Tibial nerve (tissue), 4 donors: ENCODE results near the gene LRRC3. TPM values are rescaled to one million over a fixed set of nuclear protein-coding genes. Genes with fewer than 3 reads are reported as not detected.
A peak's percentile ranks its signal among the peaks of the same experiment; 100 is the strongest.

Source experiments
- DNase-seq, 2 donors: peaks; one replicate each; pipeline ENCODE4 v3.0.0-alpha.2; 2019; ENCODE audit warnings: low spot score in 2 of 2
- H3K27ac ChIP-seq, 4 donors: fragments of 200-600 bp; sonication (generic) in 3 of 4; one replicate each; pipeline ENCODE4 v1.5.1; 2017 to 2019; ENCODE audit warnings: mild to moderate bottlenecking in 1 of 4
- H3K27me3 ChIP-seq, 2 donors: fragments of 200-600 bp; sonication (generic) in 1 of 2; one replicate each; pipeline versions ENCODE4 v1.5.1 to v1.6.0; 2017 to 2019
- H3K36me3 ChIP-seq, 3 donors: fragments of 200-600 bp; sonication (generic); one replicate each; pipeline ENCODE4 v1.5.1; 2018 to 2019
- H3K4me1 ChIP-seq, 4 donors: fragments of 200-600 bp; sonication (generic) in 3 of 4; one replicate each; pipeline ENCODE4 v1.5.1; 2017 to 2019
- H3K4me3 ChIP-seq, 4 donors: fragments of 200-600 bp; sonication (generic) in 3 of 4; one replicate each; pipeline ENCODE4 v1.5.1; 2017 to 2019; ENCODE audit warnings: mild to moderate bottlenecking in 1 of 4, moderate library complexity in 1 of 4
- H3K9me3 ChIP-seq, 4 donors: fragments of 200-600 bp; sonication (generic) in 3 of 4; one replicate each; pipeline ENCODE4 v1.5.1; 2017 to 2019
- CTCF ChIP-seq, 5 experiments: fragments of 200-600 bp in 3 of 5; fragments of 450-650 bp in 2 of 5; sonication (generic) in 3 of 5; IDR thresholded peaks; one replicate each; pipeline ENCODE4 v1.5.1; 2016 to 2019; ENCODE audit warnings: antibody characterized with exemption in 5 of 5, mild to moderate bottlenecking in 3 of 5, moderate library complexity in 2 of 5
- EP300 ChIP-seq, 2 donors: sonication (generic); formaldehyde crosslinking; IDR thresholded peaks; one replicate each; pipeline ENCODE4 v1.6.1; 2017; ENCODE audit warnings: antibody characterized with exemption in 2 of 2, mild to moderate bottlenecking in 1 of 2
- POLR2A ChIP-seq, 2 donors: fragments of 450-650 bp; IDR thresholded peaks; one replicate each; pipeline ENCODE4 v1.6.1; 2017; ENCODE audit warnings: antibody characterized with exemption in 2 of 2, mild to moderate bottlenecking in 2 of 2, moderate library complexity in 2 of 2
- WGBS, 2 donors: methylation state at CpG; one replicate each; pipeline ENCODE4 v1.1.5; 2018; 5-methylcytosine and 5-hydroxymethylcytosine counted together
- small RNA-seq: library from RNA; depleted of rRNA; stranded (forward); fragments of <200 nt; gene quantifications from one replicate; pipeline ENCODE3, GENCODE V24; 2016
- total RNA-seq, 4 donors: library from RNA; depleted of rRNA; stranded (reverse); fragments of >200 nt; gene quantifications; one replicate each; pipeline ENCODE4 v1.1.0, GENCODE V29; 2016

Gene LRRC3
- total RNA-seq, 4 donors from 2014 or later = 2.0 to 8.0 (median 3.8) TPM

DNA sequence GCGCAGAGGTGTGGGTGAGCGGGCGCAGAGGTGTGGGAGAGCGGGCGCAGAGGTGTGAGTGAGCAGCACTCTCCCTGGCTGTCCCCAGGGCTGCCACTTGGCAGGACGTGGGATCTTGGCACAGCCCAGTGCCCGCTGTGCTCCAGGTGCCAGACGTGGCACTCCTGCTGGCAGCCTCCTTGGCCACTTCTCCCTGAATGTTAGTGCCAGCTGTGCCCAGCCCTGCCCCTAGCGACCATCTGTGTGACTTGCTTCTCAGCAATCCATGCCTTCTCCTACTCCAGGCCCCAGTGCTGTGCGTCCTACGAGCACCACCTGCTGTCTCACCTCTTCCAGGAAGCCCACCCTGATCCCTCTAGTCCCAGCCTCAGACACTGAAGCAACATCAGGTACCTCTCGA lies 54.2 kb downstream of the LRRC3 start:
- no peaks in the 10 kb centered on the region for H3K36me3 ChIP-seq
- H3K4me3 ChIP-seq = no peak overlapping the region
- no peak for DNase-seq
- TF ChIP-seq POLR2A (IDR thresholded peaks at IDR 0.05) (no peak), EP300 (IDR thresholded peaks at IDR 0.05) (no peak), CTCF (IDR thresholded peaks at IDR 0.05) (no peak)
- WGBS, 2 donors = 87 to 91% methylated on average over 12 of the region's 12 CpGs
- no peaks in the 10 kb centered on the region for H3K9me3 ChIP-seq
- peaks cover 0 to 9% (median 3%) of the 10 kb centered on the region in 4 donors for H3K4me1 ChIP-seq
- peaks cover 0 to 43% of the 10 kb centered on the region in 2 donors for H3K27me3 ChIP-seq
- no peak overlapping the region for H3K27ac ChIP-seq

DNA sequence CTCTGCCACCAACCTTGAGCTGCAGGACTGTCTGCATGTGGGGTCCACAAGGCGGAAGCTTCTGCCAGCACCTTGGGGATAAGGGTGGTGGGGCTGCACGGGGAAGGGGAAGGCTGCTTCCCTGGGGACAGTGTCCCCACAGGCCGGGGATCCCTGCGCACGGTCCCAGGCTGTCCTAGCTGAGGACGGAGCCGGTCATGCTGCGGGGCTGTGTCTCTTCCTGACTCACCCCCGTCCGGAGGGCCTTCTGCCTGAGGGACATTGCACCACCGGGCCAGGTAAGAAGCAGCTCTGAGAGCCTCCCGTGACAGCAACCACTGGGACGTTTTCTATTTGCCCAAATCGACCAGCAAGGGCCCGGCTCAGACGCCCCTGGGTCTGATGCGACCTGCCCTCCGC lies 54.8 kb downstream of the LRRC3 start:
- no peak overlapping the region for H3K4me3 ChIP-seq
- WGBS, 2 donors = 55 to 61% methylated on average over 16 to 17 of the region's 18 CpGs
- H3K9me3 ChIP-seq = no peaks in the 10 kb centered on the region
- no peaks in the 10 kb centered on the region for H3K36me3 ChIP-seq
- peaks cover 0 to 43% of the 10 kb centered on the region in 2 donors for H3K27me3 ChIP-seq
- TF ChIP-seq POLR2A (IDR thresholded peaks at IDR 0.05) = no peak
- no peak for TF ChIP-seq CTCF (IDR thresholded peaks at IDR 0.05)
- no peak for TF ChIP-seq EP300 (IDR thresholded peaks at IDR 0.05)
- peaks cover 0 to 9% (median 3%) of the 10 kb centered on the region in 4 donors for H3K4me1 ChIP-seq
- H3K27ac ChIP-seq = no peak overlapping the region
- no peak for DNase-seq

GRCh38 chr21:44510508-44511218 lies 55.4 kb downstream of the LRRC3 start:
- Histone ChIP-seq H3K9me3 (no peaks in the 10 kb centered on the region), H3K27me3 (peaks cover 0 to 43% of the 10 kb centered on the region in 2 donors), H3K4me1 (peaks cover 0 to 9% (median 3%) of the 10 kb centered on the region in 4 donors), H3K27ac (no peak overlapping the region), H3K36me3 (no peaks in the 10 kb centered on the region), H3K4me3 (no peak overlapping the region)
- TF ChIP-seq CTCF (IDR thresholded peaks at IDR 0.05) = peak; percentile 39 to 74 (median 71)
- no peak for TF ChIP-seq POLR2A (IDR thresholded peaks at IDR 0.05)
- DNase-seq = peak in 1 of 2 donors; percentile 21
- 11 to 32% methylated on average over 3 to 30 of the region's 36 CpGs for whole genome bisulfite sequencing, 2 donors

DNA sequence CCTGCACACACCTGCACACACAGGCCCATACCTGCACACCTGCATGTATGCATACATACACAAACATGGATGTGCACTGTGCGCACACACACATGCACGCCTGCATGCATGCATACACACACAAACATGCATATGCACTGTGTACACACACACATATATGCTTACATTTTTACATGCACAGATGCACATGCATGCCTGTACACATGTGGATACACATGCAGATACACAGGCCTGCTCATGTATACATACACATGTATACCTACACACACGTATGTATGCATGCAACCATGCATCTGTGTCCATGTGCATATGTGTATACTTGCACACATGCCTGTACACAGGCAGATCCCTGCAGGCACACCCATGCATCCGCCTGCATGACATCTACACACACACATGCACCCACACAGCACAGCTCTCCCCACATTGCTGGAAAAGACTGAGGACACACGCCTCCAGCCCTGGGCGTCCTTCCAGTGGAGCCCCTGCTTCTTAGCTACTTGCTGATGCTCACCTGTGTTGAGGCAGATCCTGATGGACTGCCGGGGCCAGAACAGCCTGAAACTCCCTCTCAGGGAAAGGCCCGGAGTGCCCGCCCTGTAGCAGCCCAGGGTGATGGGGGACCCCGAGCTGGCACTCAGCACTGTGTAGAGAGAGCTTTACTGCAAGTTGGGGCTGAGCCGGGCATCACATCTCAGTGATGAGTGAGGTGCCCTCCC lies 56.1 kb downstream of the LRRC3 start:
- H3K27ac ChIP-seq = no peak overlapping the region
- H3K9me3 ChIP-seq = no peaks in the 10 kb centered on the region
- peaks cover 0 to 9% (median 3%) of the 10 kb centered on the region in 4 donors for H3K4me1 ChIP-seq
- peaks cover 0 to 38% of the 10 kb centered on the region in 2 donors for H3K27me3 ChIP-seq
- no peak for TF ChIP-seq EP300 (IDR thresholded peaks at IDR 0.05)
- no peak for TF ChIP-seq POLR2A (IDR thresholded peaks at IDR 0.05)
- TF ChIP-seq CTCF (IDR thresholded peaks at IDR 0.05) = no peak
- H3K4me3 ChIP-seq = no peak overlapping the region
- H3K36me3 ChIP-seq = no peaks in the 10 kb centered on the region
- 83 to 91% methylated on average over 10 of the region's 11 CpGs for WGBS, 2 donors
- no peak for DNase-seq

Small RNA genes lying within 50 kb of the gene (small RNA-seq; reads per million reads assigned to genes)
- gene RF00285 = not detected

Other genes with a start within 250 kb of the LRRC3 start
- gene ICOSLG, start 214.6 kb upstream of the LRRC3 start, total RNA-seq = 1 to 10 TPM; 2.6 to 5.2 (median 3.1) TPM
- gene DNMT3L, start 193.6 kb upstream of the LRRC3 start, total RNA-seq = not detected
- under 1 TPM in 1 of 4 donors, not detected in 3; 0.30 TPM for gene AIRE, start 169.6 kb upstream of the LRRC3 start, total RNA-seq
- 100 to 1,000 TPM in 3 of 4 donors, 10 to 100 TPM in 1; 94.6 to 155 (median 141) TPM for gene PFKL, start 155.5 kb upstream of the LRRC3 start, total RNA-seq
- 10 to 100 TPM; 38.0 to 69.8 (median 61.2) TPM for gene CFAP410, start 116.1 kb upstream of the LRRC3 start, total RNA-seq
- 10 to 100 TPM in 1 of 4 donors, 1 to 10 TPM in 3; 4.9 to 10.3 (median 7.8) TPM for gene TRPM2, start 101.9 kb upstream of the LRRC3 start, total RNA-seq
- not detected for gene KRTAP10-1, start 84.7 kb downstream of the LRRC3 start, total RNA-seq
- not detected for gene KRTAP10-2, start 96.0 kb downstream of the LRRC3 start, total RNA-seq
- gene KRTAP10-3, start 103.3 kb downstream of the LRRC3 start, total RNA-seq = not detected
- not detected for gene KRTAP10-4, start 118.2 kb downstream of the LRRC3 start, total RNA-seq
- not detected for gene KRTAP10-5, start 125.1 kb downstream of the LRRC3 start, total RNA-seq
- not detected for gene KRTAP10-6, start 137.0 kb downstream of the LRRC3 start, total RNA-seq
- not detected for gene KRTAP10-7, start 145.1 kb downstream of the LRRC3 start, total RNA-seq
- gene KRTAP10-8, start 156.6 kb downstream of the LRRC3 start, total RNA-seq = not detected
- not detected for gene KRTAP10-9, start 171.6 kb downstream of the LRRC3 start, total RNA-seq
- gene KRTAP10-10, start 181.8 kb downstream of the LRRC3 start, total RNA-seq = not detected
- not detected for gene KRTAP10-11, start 190.9 kb downstream of the LRRC3 start, total RNA-seq
- not detected for gene KRTAP12-4, start 199.1 kb downstream of the LRRC3 start, total RNA-seq
- gene KRTAP12-3, start 202.4 kb downstream of the LRRC3 start, total RNA-seq = not detected
- not detected for gene KRTAP12-2, start 211.4 kb downstream of the LRRC3 start, total RNA-seq
- gene KRTAP12-1, start 226.7 kb downstream of the LRRC3 start, total RNA-seq = not detected
- not detected for gene KRTAP10-12, start 241.7 kb downstream of the LRRC3 start, total RNA-seq